ENCODE measurements around the gene WDR64. TPM values are rescaled to one million over a fixed set of nuclear protein-coding genes. Genes with fewer than 3 reads are reported as not detected.
A peak's percentile ranks its signal among the peaks of the same experiment; 100 is the strongest.

WDR64 gene
- total and polyA plus RNA-seq, 2 of the 13 experiments (the other 11 are each of a cell fraction or from before 2014, with no cell fraction given): not detected

- Histone ChIP-seq H3K9me3 (ENCODE audit: low read length) (no peaks in the 10 kb centered on the region), H3K79me2 (ENCODE audit: insufficient read depth, low read length) (peaks cover 2% of the 10 kb centered on the region), H4K20me1 (ENCODE audit: insufficient read depth, low read length) (no peaks in the 10 kb centered on the region), H3K27ac (ENCODE audit: extremely low read length, insufficient read depth, low read length) (no peak overlapping the region), H3K4me3 (replicated peaks in 1 of 3; ENCODE audit: insufficient read depth in 1 of 3, low read depth in 2 of 3, low read length in 3 of 3) (peak overlapping the region; percentile 90 to 99 (median 97); a peak in 5 of 6 replicates), H3K9ac (ENCODE audit: insufficient read depth, low read depth, low read length) (peak overlapping the region; percentile 79; the same call in 1 of the 2 replicates), H3K27me3 (ENCODE audit: control insufficient read depth in 1 of 2, insufficient read depth in 2 of 2, low read length in 2 of 2) (no peaks in the 10 kb centered on the region; a peak in 1 of 5 replicates), H2AFZ (ENCODE audit: low read length) (no peak overlapping the region), H3K4me1 (ENCODE audit: insufficient read depth, low read length) (peaks cover 29% of the 10 kb centered on the region), H3K4me2 (ENCODE audit: low read depth, low read length) (peak overlapping the region; percentile 82), H3K36me3 (replicated peaks in 1 of 2; ENCODE audit: control insufficient read depth in 1 of 2, insufficient read depth in 2 of 2, low read length in 2 of 2) (peaks cover under 1 to 4% of the 10 kb centered on the region in 2 experiments; a peak in 2 of 5 replicates)
- intact Hi-C loops (cut with micrococcal nuclease; ENCODE audit: unreplicated experiment) (no loop called here), in situ Hi-C loops (cut with HindIII; ENCODE audit: extremely low pct_ligation_motif_present, low pct_unique_long_range_greater_than_20kb) (no loop called here)
- no peak for DNase-seq (ENCODE audit: low spot score)
- ChIA-PET CTCF (ENCODE audit: low intra/inter-chr PET ratio, low total read pairs) (no interaction called here), POLR2A (no interaction called here)
- FAIRE-seq: no peak
- BruUV-seq (replicated peaks): no TSS peak
- 63% methylated on average over 6 of the region's 6 CpGs for WGBS (ENCODE audit: low lambda C conversion rate)
- no peak for ATAC-seq
- no peak for TF ChIP-seq CBX1 (IDR thresholded peaks at IDR 0.05; ENCODE audit: low read depth)
- TF ChIP-seq ZBTB42 (CRISPR knock-in tag; IDR thresholded peaks at IDR 0.05): no peak
- TF ChIP-seq FOXK2 (IDR thresholded peaks at IDR 0.05): no peak
- no peak for TF ChIP-seq NFKBIZ (CRISPR knock-in tag; IDR thresholded peaks at IDR 0.05)
- TF ChIP-seq SP5 (CRISPR knock-in tag; IDR thresholded peaks at IDR 0.05; ENCODE audit: borderline replicate concordance, low read depth): no peak
- TF ChIP-seq RCOR2 (CRISPR knock-in tag; IDR thresholded peaks at IDR 0.05): no peak
- TF ChIP-seq NR2F6 (IDR thresholded peaks at IDR 0.05): no peak
- no peak for TF ChIP-seq NR2F6 (CRISPR knock-in tag; IDR thresholded peaks at IDR 0.05)
- TF ChIP-seq MYPOP (CRISPR knock-in tag; IDR thresholded peaks at IDR 0.05): no peak
- no peak for TF ChIP-seq PRMT3 (CRISPR knock-in tag; IDR thresholded peaks at IDR 0.05; ENCODE audit: borderline replicate concordance, low read depth)
- TF ChIP-seq ZBTB1 (CRISPR knock-in tag; IDR thresholded peaks at IDR 0.05; ENCODE audit: borderline replicate concordance): no peak
- TF ChIP-seq ZNF766 (CRISPR knock-in tag; IDR thresholded peaks at IDR 0.05; ENCODE audit: borderline replicate concordance): no peak
- no peak for TF ChIP-seq ZNF335 (CRISPR knock-in tag; IDR thresholded peaks at IDR 0.05)
- TF ChIP-seq KDM5B (CRISPR knock-in tag; IDR thresholded peaks at IDR 0.05; ENCODE audit: borderline replicate concordance): no peak
- no peak for TF ChIP-seq DDIT3 (CRISPR knock-in tag; IDR thresholded peaks at IDR 0.05)
- no peak for TF ChIP-seq ATAD3A (CRISPR knock-in tag; IDR thresholded peaks at IDR 0.05)
- no peak for TF ChIP-seq CSRNP2 (CRISPR knock-in tag; conservative IDR thresholded peaks at IDR 0.05; ENCODE audit: low read depth)
- TF ChIP-seq SP4 (CRISPR knock-in tag; IDR thresholded peaks at IDR 0.05): no peak
- TF ChIP-seq ZNF614 (CRISPR knock-in tag; IDR thresholded peaks at IDR 0.05; ENCODE audit: borderline replicate concordance): no peak
These were observed 197.2 kb downstream of the WDR64 start for GRCh38 chr1:241849345-241849695.
